Peyer's patch (tissue), 4 donors: ENCODE results near the gene XRRA1. TPM values are rescaled to one million over a fixed set of nuclear protein-coding genes. Genes with fewer than 3 reads are reported as not detected.
"Not testable (repeated sequence)": the region's sequence is repeated elsewhere in the genome, so short reads cannot be mapped to it uniquely, and the experiment has no call there.

ENCODE experiments used
- DNase-seq, 3 donors: peaks; one replicate each; pipeline ENCODE4 v3.0.0-alpha.2; 2017 to 2019
- H3K27ac ChIP-seq, 4 donors: fragments of 200-600 bp; sonication (generic); one replicate each; pipeline ENCODE4 v1.5.1; 2016 to 2019
- H3K27me3 ChIP-seq, 2 donors: fragments of 200-600 bp; sonication (generic); one replicate each; pipeline ENCODE4 v1.5.1; 2019
- H3K36me3 ChIP-seq, 3 donors: fragments of 200-600 bp; sonication (generic); one replicate each; pipeline ENCODE4 v1.5.1; 2016 to 2019
- H3K4me1 ChIP-seq, 4 donors: fragments of 200-600 bp; sonication (generic); one replicate each; pipeline ENCODE4 v1.5.1; 2016 to 2019
- H3K4me3 ChIP-seq, 4 donors: fragments of 200-600 bp; sonication (generic); 1 replicate in 3 of 4; 2 replicates in 1 of 4; pipeline ENCODE4 v1.5.1; 2016 to 2019; ENCODE audit warnings: mild to moderate bottlenecking in 1 of 4
- H3K9me3 ChIP-seq, 4 donors: fragments of 200-600 bp; sonication (generic); one replicate each; pipeline ENCODE4 v1.5.1; 2016 to 2019; ENCODE audit warnings: mild to moderate bottlenecking in 1 of 4
- POLR2A ChIP-seq, 2 donors: fragments of 450-650 bp; IDR thresholded peaks; one replicate each; pipeline ENCODE4 v1.5.1; 2017; ENCODE audit warnings: antibody characterized with exemption in 2 of 2, mild to moderate bottlenecking in 2 of 2, moderate library complexity in 2 of 2
- total RNA-seq, 4 donors: library from RNA; depleted of rRNA; stranded (reverse); fragments of >200 nt; gene quantifications; one replicate each; pipeline ENCODE4 v1.1.0, GENCODE V29; 2016
- TF ChIP-seq, protein P1 (sequence below), 6 experiments: fragments of 450-650 bp in 4 of 6; fragments of 200-600 bp in 2 of 6; sonication (generic) in 1 of 6; IDR thresholded peaks; one replicate each; pipeline ENCODE4 v1.5.1; 2017 to 2019; ENCODE audit warnings: antibody characterized with exemption in 6 of 6, mild to moderate bottlenecking in 3 of 6, moderate library complexity in 1 of 6

Gene XRRA1
- total RNA-seq, 4 donors from 2014 or later: 12.8 to 45.9 (median 26.1) TPM

DNA sequence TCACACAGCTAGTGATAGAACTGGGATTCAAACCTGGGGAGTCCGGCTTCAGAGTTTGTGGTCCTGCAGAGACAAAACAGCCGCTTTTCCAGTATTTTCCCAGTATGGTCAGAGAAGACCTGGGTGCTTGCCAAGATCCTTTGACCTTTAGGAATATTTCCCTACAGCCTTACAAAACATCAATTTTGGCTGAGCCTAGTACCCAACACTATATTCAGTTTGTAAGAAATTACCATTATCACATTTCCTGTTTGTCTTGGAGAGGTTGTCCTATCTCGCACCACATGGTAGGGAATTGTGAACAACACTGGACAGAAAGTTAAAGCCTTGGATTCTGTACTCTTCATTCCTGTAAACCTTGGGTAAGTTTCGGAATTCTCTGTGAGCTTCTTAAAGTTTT, 29.1 kb upstream of the XRRA1 start:
- Histone ChIP-seq H3K27ac (no peak overlapping the region), H3K27me3 (no peaks in the 10 kb centered on the region), H3K36me3 (peaks cover 0 to 57% (median 0%) of the 10 kb centered on the region in 3 donors), H3K9me3 (no peaks in the 10 kb centered on the region), H3K4me1 (no peaks in the 10 kb centered on the region), H3K4me3 (no peak overlapping the region)
- TF ChIP-seq, protein P1, sequence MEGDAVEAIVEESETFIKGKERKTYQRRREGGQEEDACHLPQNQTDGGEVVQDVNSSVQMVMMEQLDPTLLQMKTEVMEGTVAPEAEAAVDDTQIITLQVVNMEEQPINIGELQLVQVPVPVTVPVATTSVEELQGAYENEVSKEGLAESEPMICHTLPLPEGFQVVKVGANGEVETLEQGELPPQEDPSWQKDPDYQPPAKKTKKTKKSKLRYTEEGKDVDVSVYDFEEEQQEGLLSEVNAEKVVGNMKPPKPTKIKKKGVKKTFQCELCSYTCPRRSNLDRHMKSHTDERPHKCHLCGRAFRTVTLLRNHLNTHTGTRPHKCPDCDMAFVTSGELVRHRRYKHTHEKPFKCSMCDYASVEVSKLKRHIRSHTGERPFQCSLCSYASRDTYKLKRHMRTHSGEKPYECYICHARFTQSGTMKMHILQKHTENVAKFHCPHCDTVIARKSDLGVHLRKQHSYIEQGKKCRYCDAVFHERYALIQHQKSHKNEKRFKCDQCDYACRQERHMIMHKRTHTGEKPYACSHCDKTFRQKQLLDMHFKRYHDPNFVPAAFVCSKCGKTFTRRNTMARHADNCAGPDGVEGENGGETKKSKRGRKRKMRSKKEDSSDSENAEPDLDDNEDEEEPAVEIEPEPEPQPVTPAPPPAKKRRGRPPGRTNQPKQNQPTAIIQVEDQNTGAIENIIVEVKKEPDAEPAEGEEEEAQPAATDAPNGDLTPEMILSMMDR (IDR thresholded peaks at IDR 0.05): no peak
- no peak for TF ChIP-seq POLR2A (IDR thresholded peaks at IDR 0.05)
- DNase-seq: no peak

DNA sequence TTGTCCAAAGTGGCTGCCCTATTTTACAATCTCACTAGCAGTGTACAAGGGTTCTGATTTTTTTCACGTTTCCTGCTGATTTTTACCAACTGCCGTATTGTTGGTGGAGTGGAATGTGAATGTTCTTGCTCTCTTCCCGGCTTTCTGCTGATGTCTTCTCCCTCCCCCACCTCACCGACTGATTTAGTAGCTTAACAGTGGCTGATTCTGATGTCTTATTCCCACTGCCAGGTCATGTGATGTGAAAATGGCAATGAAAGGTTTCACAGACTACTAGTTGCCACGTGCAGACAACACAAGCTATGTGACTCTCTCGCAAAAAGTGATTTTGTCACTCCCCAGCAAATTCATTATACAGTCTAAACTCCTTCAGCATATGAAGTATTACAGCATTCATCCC, 22.5 kb upstream of the XRRA1 start:
- TF ChIP-seq, protein P1 (IDR thresholded peaks at IDR 0.05): no peak
- TF ChIP-seq POLR2A (IDR thresholded peaks at IDR 0.05): no peak
- no peaks in the 10 kb centered on the region for H3K9me3 ChIP-seq
- no peak overlapping the region for H3K27ac ChIP-seq
- peaks cover 0 to 83% (median 0%) of the 10 kb centered on the region in 3 donors for H3K36me3 ChIP-seq
- H3K27me3 ChIP-seq: no peaks in the 10 kb centered on the region
- DNase-seq: no peak
- no peak overlapping the region for H3K4me3 ChIP-seq
- no peaks in the 10 kb centered on the region for H3K4me1 ChIP-seq

DNA sequence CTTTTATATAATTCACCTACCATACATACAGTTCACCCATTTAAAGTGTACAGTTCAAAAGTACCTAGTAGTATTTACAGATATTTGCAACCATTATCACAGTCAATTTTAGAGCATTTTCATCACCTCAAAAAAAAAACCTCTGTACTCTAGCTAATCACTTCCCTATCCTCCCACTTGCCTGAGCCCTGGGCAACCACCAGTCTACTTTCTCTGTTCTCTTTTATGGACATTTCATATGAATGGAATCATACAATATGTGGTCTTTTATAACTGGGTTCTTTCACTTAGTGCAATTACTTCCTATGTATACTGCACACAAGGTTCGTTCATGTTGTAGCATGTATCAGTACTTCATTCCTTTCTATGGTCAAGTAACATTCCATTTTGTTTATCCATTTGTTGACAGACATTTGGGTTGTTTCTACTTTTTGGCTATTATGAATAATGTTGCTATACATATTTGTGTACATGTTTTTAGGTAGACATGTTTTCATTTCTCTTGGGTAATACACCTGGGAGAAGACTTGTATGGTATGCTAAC, 22.0 kb upstream of the XRRA1 start:
- no peaks in the 10 kb centered on the region for H3K4me1 ChIP-seq
- no peak overlapping the region for H3K27ac ChIP-seq
- no peaks in the 10 kb centered on the region for H3K27me3 ChIP-seq
- H3K9me3 ChIP-seq: no peaks in the 10 kb centered on the region
- no peak for DNase-seq
- no peak for TF ChIP-seq POLR2A (IDR thresholded peaks at IDR 0.05)
- TF ChIP-seq, protein P1 (IDR thresholded peaks at IDR 0.05): no peak
- no peak overlapping the region for H3K4me3 ChIP-seq
- peaks cover 0 to 81% (median 0%) of the 10 kb centered on the region in 3 donors for H3K36me3 ChIP-seq

DNA sequence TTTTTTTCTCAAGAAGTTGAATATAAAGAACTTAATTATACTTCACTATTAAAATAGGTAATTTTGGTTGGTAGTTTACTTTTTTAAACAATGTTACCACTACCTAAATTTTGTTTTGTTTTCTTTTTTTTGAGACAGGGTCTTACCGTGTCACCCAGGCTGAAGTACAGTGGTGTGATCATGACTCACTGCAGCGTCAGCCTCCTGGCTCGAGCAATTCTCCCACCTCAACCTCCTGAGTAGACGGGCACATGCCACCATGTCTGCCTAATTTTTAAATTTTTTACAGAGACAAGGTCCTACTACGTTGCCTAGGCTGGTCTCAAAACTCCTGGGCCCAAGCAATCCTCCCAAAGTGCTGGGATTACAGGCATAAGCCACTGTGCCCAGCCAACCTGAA, 17.8 kb upstream of the XRRA1 start:
- H3K4me1 ChIP-seq: no peaks in the 10 kb centered on the region
- no peaks in the 10 kb centered on the region for H3K9me3 ChIP-seq
- no peak overlapping the region for H3K27ac ChIP-seq
- no peak for TF ChIP-seq POLR2A (IDR thresholded peaks at IDR 0.05)
- TF ChIP-seq, protein P1 (IDR thresholded peaks at IDR 0.05): no peak
- no peak for DNase-seq
- no peaks in the 10 kb centered on the region for H3K27me3 ChIP-seq
- H3K36me3 ChIP-seq: peaks cover 0 to 47% (median 0%) of the 10 kb centered on the region in 3 donors
- no peak overlapping the region for H3K4me3 ChIP-seq

DNA sequence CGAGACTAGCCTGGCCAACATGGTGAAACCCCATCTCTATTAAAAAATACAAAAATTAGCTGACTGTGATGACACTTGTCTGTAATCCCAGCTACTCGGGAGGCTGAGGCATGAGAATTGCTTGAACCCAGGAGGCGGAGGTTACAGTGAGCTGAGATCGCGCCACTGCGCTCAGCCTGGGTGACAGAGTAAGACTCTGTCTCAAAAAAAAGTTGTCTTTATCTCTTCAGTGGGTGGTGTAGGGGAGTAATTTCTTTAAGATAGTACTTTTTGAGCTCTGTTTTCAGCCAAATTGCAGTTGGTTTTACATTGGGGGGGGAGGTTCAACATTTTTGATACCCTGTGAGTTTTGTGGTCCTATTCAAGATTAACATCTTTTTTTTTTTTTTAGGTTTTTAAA, 11.2 kb upstream of the XRRA1 start:
- not testable (repeated sequence) for H3K27me3 ChIP-seq, H3K9me3 ChIP-seq, H3K27ac ChIP-seq, H3K36me3 ChIP-seq, H3K4me1 ChIP-seq, H3K4me3 ChIP-seq, DNase-seq

DNA sequence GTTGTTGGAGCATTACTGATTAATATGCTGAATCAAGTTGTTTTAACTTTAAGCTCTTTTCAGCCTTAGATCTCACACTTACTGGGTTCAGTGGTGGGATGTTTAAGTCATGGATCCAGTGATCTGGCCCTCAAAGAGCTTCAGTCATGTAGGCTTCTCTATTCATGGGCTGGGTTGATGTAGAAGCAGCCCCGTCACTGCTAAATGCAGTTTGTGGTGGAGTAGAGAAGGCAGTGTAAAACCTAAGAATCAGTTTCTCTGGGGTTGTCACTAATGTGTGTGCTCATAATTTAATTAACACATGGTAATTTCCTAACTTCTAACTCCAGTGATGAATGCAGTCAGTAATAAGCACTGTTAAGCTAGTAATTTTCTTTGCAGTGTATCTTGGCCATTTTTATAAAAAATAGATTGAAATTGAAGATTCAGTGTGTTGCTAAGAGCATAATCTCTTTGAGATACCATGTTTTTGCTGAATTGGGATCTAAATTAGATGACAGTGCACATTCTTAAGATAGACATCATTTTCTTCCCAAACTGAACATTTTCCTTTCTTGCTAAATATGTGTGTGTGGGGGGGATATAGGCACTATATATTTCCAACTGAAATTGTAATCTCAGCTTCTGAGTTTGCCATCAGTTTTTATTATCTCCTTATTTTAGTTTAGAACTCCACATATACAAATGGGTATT, 9.2 kb upstream of the XRRA1 start:
- DNase-seq: no peak
- peaks cover 0 to 10% (median 0%) of the 10 kb centered on the region in 3 donors for H3K36me3 ChIP-seq
- no peaks in the 10 kb centered on the region for H3K27me3 ChIP-seq
- H3K9me3 ChIP-seq: no peaks in the 10 kb centered on the region
- TF ChIP-seq, protein P1 (IDR thresholded peaks at IDR 0.05): no peak
- no peak for TF ChIP-seq POLR2A (IDR thresholded peaks at IDR 0.05)
- peaks cover 0 to 8% (median 5%) of the 10 kb centered on the region in 4 donors for H3K4me1 ChIP-seq
- no peak overlapping the region for H3K4me3 ChIP-seq
- no peak overlapping the region for H3K27ac ChIP-seq
